T-helper 22 cell (primary cell): Measurements from ENCODE around the gene EVC2.

Experiments
- DNase-seq: peaks from one replicate; pipeline ENCODE4 v3.0.0-alpha.2; 2020; ENCODE audit warnings: low read depth

The EVC2 gene

GRCh38 chr4:5566991-5567390 is 141.4 kb downstream of the EVC2 start:
- no peak for DNase-seq

- no peak for DNase-seq
These were observed 141.8 kb downstream of the EVC2 start for GRCh38 chr4:5566526-5566925.

GRCh38 chr4:5563856-5564255 is 144.5 kb downstream of the EVC2 start:
- DNase-seq = no peak

GRCh38 chr4:5562476-5562875 is 145.9 kb downstream of the EVC2 start:
- no peak for DNase-seq

GRCh38 chr4:5561286-5561685 is 147.1 kb downstream of the EVC2 start:
- DNase-seq = no peak

- no peak for DNase-seq
These were observed 149.9 kb downstream of the EVC2 start for GRCh38 chr4:5558502-5558901.

GRCh38 chr4:5554376-5554775 is 154.0 kb downstream of the EVC2 start:
- DNase-seq = no peak

- no peak for DNase-seq
These were observed 154.6 kb downstream of the EVC2 start for GRCh38 chr4:5553801-5554200.

GRCh38 chr4:5552451-5552850 is 155.9 kb downstream of the EVC2 start:
- DNase-seq = no peak

- no peak for DNase-seq
These were observed 160.6 kb downstream of the EVC2 start for GRCh38 chr4:5547651-5548249.

- no peak for DNase-seq
These were observed 163.1 kb downstream of the EVC2 start for GRCh38 chr4:5545271-5545670.

- DNase-seq = no peak
These were observed 163.6 kb downstream of the EVC2 start for GRCh38 chr4:5544762-5545161.

- no peak for DNase-seq
These were observed 164.7 kb downstream of the EVC2 start for GRCh38 chr4:5543681-5544080.

- no peak for DNase-seq
These were observed 167.2 kb downstream of the EVC2 start for GRCh38 chr4:5541169-5541568.

GRCh38 chr4:5539584-5539983 is 168.8 kb downstream of the EVC2 start:
- no peak for DNase-seq

- DNase-seq = no peak
These were observed 176.3 kb downstream of the EVC2 start for GRCh38 chr4:5532100-5532499.

- no peak for DNase-seq
These were observed 180.3 kb downstream of the EVC2 start for GRCh38 chr4:5528031-5528436.

GRCh38 chr4:5527211-5527610 is 181.1 kb downstream of the EVC2 start:
- DNase-seq = no peak

GRCh38 chr4:5526080-5526846 is 182.1 kb downstream of the EVC2 start:
- DNase-seq = no peak

GRCh38 chr4:5524446-5525299 is 183.7 kb downstream of the EVC2 start:
- DNase-seq = no peak

- DNase-seq = no peak
These were observed 191.0 kb downstream of the EVC2 start for GRCh38 chr4:5517372-5517771.

- no peak for DNase-seq
These were observed 192.7 kb downstream of the EVC2 start for GRCh38 chr4:5515646-5516045.
